ENCODE data around the gene RTP3. TPM values are rescaled to one million over a fixed set of nuclear protein-coding genes. Genes with fewer than 3 reads are reported as not detected.
A peak's percentile ranks its signal among the peaks of the same experiment; 100 is the strongest.

RTP3 gene
- total and polyA plus RNA-seq, 2 of the 8 experiments (the other 6 are each of a cell fraction or from before 2014, with no cell fraction given) = 0.08 TPM; not detected in 1

GRCh38 chr3:46490338-46491084 lies 7.3 kb upstream of the RTP3 start:
- FAIRE-seq = no peak
- ChIA-PET CTCF (ENCODE audit: partially characterized antibody) (interaction anchor here (1.2 to 5.7 kb wide), 20 partner anchors 9 to 344 kb away, joined by 3 to 82 read pairs (median 16); partner anchors contain the start of genes ALS2CL and RTP3), POLR2A (ENCODE audit: partially characterized antibody) (interaction anchor here (0.9 to 4.0 kb wide), 6 partner anchors 9 to 170 kb away, joined by 3 to 49 read pairs (median 4); no protein-coding TSS in a partner anchor)
- Histone ChIP-seq H3K23me2 (ENCODE audit: low read depth, low read length) (no peaks in the 10 kb centered on the region), H2BK15ac (ENCODE audit: low read length) (no peak overlapping the region), H3K9me3 (ENCODE audit: insufficient read depth in 2 of 2, low read depth in 1 of 2, low read length in 1 of 2) (peaks cover 0 to 10% of the 10 kb centered on the region in 2 experiments; a peak in 2 of 4 replicates), H2AFZ (ENCODE audit: low read length) (no peak overlapping the region), H3K4me1 (replicated peaks in 1 of 4; ENCODE audit: control insufficient read depth in 3 of 4, insufficient read depth in 4 of 4, low read length in 3 of 4) (peaks cover 4 to 8% (median 6%) of the 10 kb centered on the region in 4 experiments; a peak in 6 of 7 replicates), H4K5ac (ENCODE audit: insufficient read length, low read depth, low read length) (no peak overlapping the region), H3K27me3 (replicated peaks in 1 of 4; ENCODE audit: control insufficient read depth in 3 of 4, extremely low read depth in 1 of 4, insufficient read depth in 3 of 4, low read length in 3 of 4) (no peaks in the 10 kb centered on the region; a peak in 2 of 7 replicates), H4K91ac (replicated peaks; ENCODE audit: insufficient read length, low read length) (no peak overlapping the region), H2BK5ac (ENCODE audit: low read depth, low read length) (no peak overlapping the region), H3K9ac (replicated peaks in 1 of 4; ENCODE audit: extremely low read depth in 1 of 4, low read depth in 3 of 4, low read length in 3 of 4) (no peak overlapping the region), H3K4me3 (ENCODE audit: extremely low read depth in 1 of 4, insufficient read depth in 2 of 4, low read depth in 3 of 4, low read length in 4 of 4) (no peak overlapping the region), H3K56ac (replicated peaks; ENCODE audit: insufficient read length, low read depth, low read length) (no peak overlapping the region), H3K18ac (ENCODE audit: extremely low read depth, low read length) (no peak overlapping the region), H3K36me3 (ENCODE audit: control insufficient read depth in 2 of 4, insufficient read depth in 4 of 4, low read length in 3 of 4) (no peaks in the 10 kb centered on the region), H2AK5ac (ENCODE audit: low read depth, low read length) (no peak overlapping the region), H3K79me1 (ENCODE audit: low read depth, low read length) (no peaks in the 10 kb centered on the region), H2BK20ac (ENCODE audit: low read length) (no peak overlapping the region), H3K4me2 (ENCODE audit: insufficient read depth in 1 of 2, low read depth in 2 of 2, low read length in 2 of 2) (no peak overlapping the region), H2BK12ac (ENCODE audit: low read depth, low read length) (no peak overlapping the region), H4K8ac (ENCODE audit: extremely low read depth, insufficient read depth, low read length) (0 out of 2 replicates have a peak overlapping the region, but pooled peaks have one; percentile 20), H3K4ac (replicated peaks; ENCODE audit: insufficient read length, low read depth, low read length) (no peak overlapping the region), H4K20me1 (replicated peaks in 1 of 2; ENCODE audit: control insufficient read depth in 1 of 2, insufficient read depth in 2 of 2, low read length in 2 of 2) (no peaks in the 10 kb centered on the region), H3K23ac (ENCODE audit: insufficient read length) (no peak overlapping the region), H3K27ac (ENCODE audit: low read depth, low read length) (no peak overlapping the region), H3K79me2 (ENCODE audit: control insufficient read depth in 1 of 2, insufficient read depth in 2 of 2, low read length in 2 of 2) (no peaks in the 10 kb centered on the region), H3K14ac (ENCODE audit: insufficient read length) (no peak overlapping the region), H2BK120ac (replicated peaks; ENCODE audit: low read depth, low read length) (no peak overlapping the region)
- WGBS, 2 experiments (ENCODE audit: extremely low coverage in 1 of 2, insufficient coverage in 1 of 2, insufficient read length in 1 of 2, insufficient replicate concordance in 2 of 2, low coverage in 1 of 2, low lambda C conversion rate in 2 of 2, missing lambda C conversion rate in 1 of 2) = 89% methylated on average over 6 of the region's 6 CpGs; no CpG with 5 or more reads in 1 of the 2 experiments
- no peak for TF ChIP-seq ATF2 (IDR thresholded peaks at IDR 0.05; ENCODE audit: low read length)
- TF ChIP-seq, protein P1, sequence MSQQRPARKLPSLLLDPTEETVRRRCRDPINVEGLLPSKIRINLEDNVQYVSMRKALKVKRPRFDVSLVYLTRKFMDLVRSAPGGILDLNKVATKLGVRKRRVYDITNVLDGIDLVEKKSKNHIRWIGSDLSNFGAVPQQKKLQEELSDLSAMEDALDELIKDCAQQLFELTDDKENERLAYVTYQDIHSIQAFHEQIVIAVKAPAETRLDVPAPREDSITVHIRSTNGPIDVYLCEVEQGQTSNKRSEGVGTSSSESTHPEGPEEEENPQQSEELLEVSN (IDR thresholded peaks at IDR 0.05) = no peak
- no peak for TF ChIP-seq SIN3A (conservative IDR thresholded peaks at IDR 0.05 in 1 of 2, IDR thresholded peaks at IDR 0.05 in 1 of 2; ENCODE audit: low read depth in 1 of 2, low read length in 2 of 2)
- no peak for TF ChIP-seq CREB1 (IDR thresholded peaks at IDR 0.05)
- TF ChIP-seq TEAD4 (IDR thresholded peaks at IDR 0.05; ENCODE audit: low read depth, low read length) = no peak
- TF ChIP-seq ASH2L (IDR thresholded peaks at IDR 0.05; ENCODE audit: low read length) = no peak
- no peak for TF ChIP-seq CBX8 (IDR thresholded peaks at IDR 0.05; ENCODE audit: borderline replicate concordance, low read depth, low read length)
- peak in 1 of 2 experiments; percentile 8 for DNase-seq (ENCODE audit: low read depth in 1 of 2, low spot score in 2 of 2)
